IMR-90 (cell line): Measurements from ENCODE around the gene LRRC9.

Experiments used
- BHLHE40 ChIP-seq: fragments of 150-350 bp; IDR thresholded peaks from 2 replicates; pipeline ENCODE4 v1.6.1; 2016; ENCODE audit warnings: mild to moderate bottlenecking, low read depth, low read length
- CEBPB ChIP-seq: IDR thresholded peaks from 2 replicates; pipeline ENCODE4 v1.6.1; 2012; ENCODE audit warnings: low read depth, low read length, improper control_type of control experiment
- MXI1 ChIP-seq: IDR thresholded peaks from 2 replicates; pipeline ENCODE4 v1.6.1; 2012; ENCODE audit warnings: low read depth, mild to moderate bottlenecking, low read length, moderate library complexity, borderline replicate concordance
- NFE2L2 ChIP-seq: fragments of 150-350 bp; IDR thresholded peaks from 2 replicates; pipeline ENCODE4 v1.6.1; 2016; ENCODE audit warnings: low read depth, mild to moderate bottlenecking, low read length
- POLR2A ChIP-seq: IDR thresholded peaks from 2 replicates; pipeline ENCODE4 v1.6.1; 2012; ENCODE audit warnings: mild to moderate bottlenecking, low read depth, low read length
- RAD21 ChIP-seq: IDR thresholded peaks from 2 replicates; pipeline ENCODE4 v1.6.1; 2012; ENCODE audit warnings: low read length, improper control_type of control experiment
- RCOR1 ChIP-seq: IDR thresholded peaks from 2 replicates; pipeline ENCODE4 v1.6.1; 2012; ENCODE audit warnings: mild to moderate bottlenecking, low read length, improper control_type of control experiment; ENCODE audit not compliant: insufficient replicate concordance
- RFX5 ChIP-seq: IDR thresholded peaks from 2 replicates; pipeline ENCODE4 v1.8.0; 2012; ENCODE audit warnings: low read depth, mild to moderate bottlenecking, low read length, moderate library complexity
- TF ChIP-seq, protein P1 (sequence below): conservative IDR thresholded peaks from 2 replicates; pipeline ENCODE4 v1.5.1; 2012; ENCODE audit warnings: mild to moderate bottlenecking, low read depth, low read length, improper control_type of control experiment

DNA sequence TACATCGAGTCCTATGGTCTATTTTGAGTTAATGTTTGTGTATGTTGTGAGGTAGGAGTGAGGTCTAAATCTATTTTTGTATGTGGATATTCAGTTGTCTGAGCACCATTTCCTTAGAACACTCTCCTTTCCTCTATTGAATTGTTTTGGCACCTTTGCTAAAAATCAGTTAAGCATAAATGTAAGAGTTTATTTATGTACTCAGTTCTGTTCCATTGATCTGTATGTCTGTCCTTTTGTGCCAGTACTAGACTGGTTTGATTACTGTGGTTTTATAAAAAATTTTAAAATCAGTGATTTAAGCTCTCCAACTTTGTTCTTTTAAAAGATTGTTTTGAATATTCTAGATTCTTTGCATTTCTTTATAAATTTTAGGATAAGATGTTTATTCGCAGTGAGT lies 101.7 kb downstream of the LRRC9 start:
- TF ChIP-seq, protein P1, sequence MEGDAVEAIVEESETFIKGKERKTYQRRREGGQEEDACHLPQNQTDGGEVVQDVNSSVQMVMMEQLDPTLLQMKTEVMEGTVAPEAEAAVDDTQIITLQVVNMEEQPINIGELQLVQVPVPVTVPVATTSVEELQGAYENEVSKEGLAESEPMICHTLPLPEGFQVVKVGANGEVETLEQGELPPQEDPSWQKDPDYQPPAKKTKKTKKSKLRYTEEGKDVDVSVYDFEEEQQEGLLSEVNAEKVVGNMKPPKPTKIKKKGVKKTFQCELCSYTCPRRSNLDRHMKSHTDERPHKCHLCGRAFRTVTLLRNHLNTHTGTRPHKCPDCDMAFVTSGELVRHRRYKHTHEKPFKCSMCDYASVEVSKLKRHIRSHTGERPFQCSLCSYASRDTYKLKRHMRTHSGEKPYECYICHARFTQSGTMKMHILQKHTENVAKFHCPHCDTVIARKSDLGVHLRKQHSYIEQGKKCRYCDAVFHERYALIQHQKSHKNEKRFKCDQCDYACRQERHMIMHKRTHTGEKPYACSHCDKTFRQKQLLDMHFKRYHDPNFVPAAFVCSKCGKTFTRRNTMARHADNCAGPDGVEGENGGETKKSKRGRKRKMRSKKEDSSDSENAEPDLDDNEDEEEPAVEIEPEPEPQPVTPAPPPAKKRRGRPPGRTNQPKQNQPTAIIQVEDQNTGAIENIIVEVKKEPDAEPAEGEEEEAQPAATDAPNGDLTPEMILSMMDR = no peak
- no peak for TF ChIP-seq BHLHE40
- no peak for TF ChIP-seq POLR2A
- no peak for TF ChIP-seq RAD21
- no peak for TF ChIP-seq RFX5
- TF ChIP-seq NFE2L2 = no peak
- no peak for TF ChIP-seq CEBPB
- TF ChIP-seq MXI1 = no peak
- TF ChIP-seq RCOR1 = no peak
